ENCODE results near the gene GALNT18.

GALNT18 gene

DNA sequence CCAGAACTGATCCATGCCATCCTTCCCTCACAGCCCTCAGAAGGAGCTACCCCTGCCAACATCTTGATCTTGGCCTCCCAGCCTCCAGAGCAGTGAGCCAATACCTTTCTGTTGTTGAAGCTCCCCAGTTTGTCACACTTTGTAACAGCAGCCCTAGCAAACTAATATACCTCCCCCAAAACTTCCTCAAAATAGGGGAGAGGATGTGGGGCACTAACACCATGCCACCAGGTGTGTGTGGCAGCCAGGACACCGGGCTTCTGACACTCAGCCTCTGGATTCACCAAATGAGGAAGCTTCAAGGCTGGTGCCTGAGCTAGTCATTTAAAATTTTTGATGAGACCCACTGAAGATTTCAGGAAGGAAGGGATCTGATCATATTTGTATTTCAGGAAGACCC, 353.7 kb downstream of the GALNT18 start:
- no peak for DNase-seq (ENCODE audit: low spot score)

DNA sequence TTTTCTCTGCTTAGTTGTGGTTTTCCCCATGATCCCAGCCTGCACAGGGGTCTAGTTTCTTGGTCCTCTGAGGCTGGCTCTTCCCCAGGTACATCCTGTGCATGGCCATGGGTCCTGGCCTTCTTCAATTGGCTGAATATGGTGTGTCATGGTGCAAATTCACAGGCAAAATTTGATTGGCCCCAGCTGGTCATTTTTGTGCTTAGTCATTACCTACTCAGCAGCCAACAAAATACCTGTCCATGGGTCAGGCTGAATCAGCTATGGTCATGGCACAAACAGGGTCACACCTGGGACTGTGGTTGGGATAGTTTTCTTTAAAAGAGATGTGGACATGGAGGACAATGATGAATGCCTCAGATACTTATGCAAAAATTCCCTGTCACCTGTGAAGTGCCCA, 354.5 kb downstream of the GALNT18 start:
- no peak for DNase-seq (ENCODE audit: low spot score)

DNA sequence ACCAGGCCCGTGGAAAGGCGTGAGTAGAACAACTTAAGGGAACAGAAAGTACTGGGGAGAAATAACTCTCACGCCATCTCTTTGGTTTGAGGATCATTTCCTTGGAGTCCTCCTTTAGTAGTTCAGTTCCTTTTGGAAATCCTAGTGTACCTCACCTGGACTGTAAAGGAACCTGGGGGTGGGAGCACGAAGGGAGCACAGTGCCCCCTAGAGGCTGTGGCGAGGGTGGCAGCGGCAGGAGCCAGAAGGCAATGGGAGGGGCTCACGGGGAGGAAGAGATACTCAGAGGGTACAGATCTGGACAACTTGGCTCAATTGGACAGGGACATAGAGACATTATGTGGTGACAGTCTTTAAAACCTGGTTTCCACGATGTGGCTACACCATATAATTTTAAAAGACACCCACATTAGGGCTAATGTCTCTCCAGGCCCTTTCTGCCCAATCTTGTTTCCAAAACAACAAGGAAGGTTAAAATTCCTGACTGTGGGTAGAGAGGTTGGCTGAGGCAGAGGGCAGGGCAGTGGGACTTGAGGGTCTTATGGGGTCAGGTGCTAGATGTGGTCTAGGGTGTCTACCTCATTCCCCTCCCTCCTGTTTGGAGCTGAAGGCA, 355.7 kb downstream of the GALNT18 start:
- DNase-seq (ENCODE audit: low spot score) = no peak

DNA sequence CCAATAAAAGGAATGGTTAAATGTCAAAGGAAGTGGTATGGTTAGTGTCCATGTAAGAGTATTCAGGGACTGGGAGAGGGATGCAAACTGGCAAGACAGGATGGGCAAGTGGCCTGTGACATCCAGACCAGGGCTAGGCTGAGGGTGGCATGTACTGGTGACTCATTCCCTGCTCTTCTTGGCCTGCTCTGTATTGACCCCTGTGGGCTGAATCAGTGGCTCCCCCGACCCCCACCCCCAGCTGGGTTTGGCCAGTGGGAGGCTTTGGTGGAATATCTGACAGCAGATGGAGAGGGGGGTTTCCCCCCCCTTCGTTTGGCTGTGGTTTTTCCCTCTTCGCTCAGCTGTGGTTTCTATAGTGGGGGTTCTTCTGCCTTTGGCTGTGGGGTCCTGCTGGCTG, 356.5 kb downstream of the GALNT18 start:
- no peak for DNase-seq (ENCODE audit: low spot score)

DNA sequence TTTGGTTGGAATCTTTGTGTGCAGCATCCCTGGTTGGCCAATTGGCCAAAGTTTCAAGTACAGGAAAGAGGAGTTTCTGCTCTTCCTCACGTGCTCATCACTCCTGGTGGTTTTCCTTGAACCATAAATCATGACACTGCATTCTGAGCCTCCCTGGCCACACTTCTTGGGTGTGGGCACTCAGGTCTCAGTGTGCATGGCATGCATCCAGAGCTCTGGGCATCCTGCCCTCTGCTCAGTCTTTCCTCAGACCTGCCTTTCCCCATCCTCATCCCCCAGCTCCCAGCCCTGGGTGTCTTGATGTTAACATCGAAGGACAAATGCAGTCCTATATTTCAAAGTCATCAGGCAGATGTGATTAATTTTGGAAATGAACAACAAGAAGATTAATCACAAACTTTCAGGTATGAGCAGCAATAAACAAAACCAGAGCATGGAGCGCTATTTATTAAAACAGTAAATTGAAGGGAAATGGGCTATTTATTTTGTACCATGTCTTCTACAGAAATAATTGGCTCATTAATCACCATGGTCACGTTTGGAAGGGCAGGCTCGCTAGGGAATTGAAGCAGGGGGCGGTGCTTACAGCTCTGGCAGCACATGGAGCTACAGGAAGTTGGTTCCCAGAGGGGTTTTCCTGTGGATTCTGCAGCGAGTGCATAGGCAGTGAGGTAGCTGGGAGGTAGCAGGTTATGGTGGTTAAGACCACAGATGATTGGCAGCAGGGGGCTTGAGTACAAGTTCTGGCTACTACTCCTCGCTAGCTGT, 358.4 kb downstream of the GALNT18 start:
- no peak for DNase-seq (ENCODE audit: low spot score)

DNA sequence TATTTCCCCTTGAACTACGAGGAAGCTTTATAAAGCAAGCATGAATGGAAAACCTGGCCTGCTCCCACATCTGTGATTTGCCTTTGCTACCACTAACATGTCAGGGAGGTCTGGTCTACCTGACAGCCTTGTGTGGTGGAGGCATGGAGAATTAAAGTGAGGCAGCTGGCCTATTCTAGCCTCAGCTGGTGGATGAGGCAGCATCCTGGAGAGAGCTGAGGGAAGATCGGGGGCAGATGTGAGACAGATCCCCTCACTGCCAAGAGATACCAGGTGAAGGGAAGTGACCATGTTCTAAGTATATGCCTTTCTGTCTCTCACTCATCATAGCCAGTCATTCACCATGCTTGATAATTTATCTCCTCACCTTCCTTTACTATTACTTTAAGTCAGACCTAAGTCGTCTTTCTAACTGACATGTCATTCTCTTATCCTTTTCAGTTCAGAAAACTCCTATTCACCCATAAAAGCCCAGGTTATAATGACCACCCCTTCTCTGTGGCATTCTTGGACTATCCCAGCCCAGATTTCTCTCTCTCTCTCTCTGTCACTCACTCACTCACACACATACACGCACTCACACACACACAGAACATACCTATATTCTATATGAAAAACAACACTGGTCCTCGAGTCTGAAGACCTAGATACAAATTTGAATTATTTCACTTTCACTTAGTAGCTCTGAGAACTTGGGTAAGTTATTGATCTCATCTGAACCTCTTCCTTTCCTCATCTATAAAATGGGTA, 359.5 kb downstream of the GALNT18 start:
- DNase-seq (ENCODE audit: low spot score) = no peak

DNA sequence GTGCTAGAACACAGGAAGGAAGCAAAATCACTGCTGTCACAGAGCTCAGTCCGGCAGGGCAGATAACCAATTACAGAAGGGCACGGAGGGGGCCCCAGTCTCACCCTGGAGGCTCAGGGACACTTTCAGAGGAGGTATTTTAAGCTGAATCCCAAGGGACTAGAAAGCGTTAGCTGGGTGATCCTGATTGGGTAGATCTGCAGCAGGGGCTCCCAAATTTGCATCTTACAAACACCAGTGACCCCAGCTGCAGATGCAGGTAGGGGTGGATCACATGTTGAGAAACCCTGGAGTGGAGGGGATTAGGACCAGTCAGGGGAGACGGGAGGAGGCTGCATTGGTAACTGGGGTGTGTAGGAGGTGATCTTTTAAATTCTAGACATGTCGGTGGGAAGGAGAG, 360.2 kb downstream of the GALNT18 start:
- no peak for DNase-seq (ENCODE audit: low spot score)

DNA sequence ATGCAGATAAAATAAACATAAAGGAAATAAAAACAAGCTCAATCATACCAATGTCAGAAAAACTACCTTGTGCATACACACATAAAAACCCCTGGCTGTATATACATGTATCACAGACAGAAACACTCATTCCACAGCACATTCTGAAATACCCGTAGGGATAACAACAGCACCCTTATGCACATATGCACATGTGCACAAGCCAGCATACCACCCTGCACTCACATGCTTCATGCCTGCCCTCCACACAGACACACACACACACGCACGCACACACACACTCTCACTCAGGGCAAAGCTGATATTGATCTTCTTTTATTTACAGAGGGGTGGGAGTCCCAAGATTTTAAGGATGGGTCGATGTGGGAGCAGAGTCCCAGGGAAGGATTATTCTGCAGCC, 360.9 kb downstream of the GALNT18 start:
- no peak for DNase-seq (ENCODE audit: low spot score)

DNA sequence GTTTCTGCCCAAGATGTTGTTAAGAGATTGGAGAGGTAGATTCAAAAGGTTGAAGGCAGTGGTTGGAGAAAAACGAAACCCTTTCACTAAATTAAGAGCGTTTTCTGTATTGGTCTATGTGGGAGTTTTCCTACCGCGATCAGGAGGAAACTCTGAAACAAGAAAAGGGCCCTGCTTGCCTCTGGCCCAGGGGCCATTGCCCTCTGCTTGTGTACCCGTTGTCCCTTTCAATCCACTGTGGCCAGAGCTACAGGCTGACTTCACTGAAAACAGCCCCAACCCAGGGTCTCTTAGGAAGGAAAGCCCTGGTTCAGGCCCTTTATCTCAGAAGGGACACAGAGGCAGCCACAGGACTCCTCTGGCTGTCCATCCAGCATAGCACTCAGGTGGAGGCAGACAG, 367.8 kb downstream of the GALNT18 start:
- no peak for DNase-seq (ENCODE audit: low spot score)

DNA sequence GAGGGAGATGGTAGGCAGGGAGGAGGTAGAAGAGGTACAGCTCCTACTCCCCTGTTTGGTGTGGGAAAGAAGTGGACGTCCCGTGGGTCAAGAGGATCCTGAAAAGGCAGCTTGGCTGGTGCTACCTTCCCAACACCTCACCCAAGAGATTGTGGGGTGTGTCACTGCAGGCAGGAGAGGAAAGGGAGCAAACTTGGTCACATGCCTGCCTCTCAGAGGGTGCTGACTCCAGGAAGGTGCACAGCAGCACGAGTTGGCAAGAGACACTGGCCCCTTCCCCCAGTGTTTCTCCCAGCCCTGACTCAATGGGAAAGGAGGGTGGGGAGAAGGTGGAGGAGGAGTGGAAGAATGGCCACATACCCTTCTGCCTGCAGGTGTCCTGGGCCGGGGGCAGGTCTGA, 368.3 kb downstream of the GALNT18 start:
- no peak for DNase-seq (ENCODE audit: low spot score)

DNA sequence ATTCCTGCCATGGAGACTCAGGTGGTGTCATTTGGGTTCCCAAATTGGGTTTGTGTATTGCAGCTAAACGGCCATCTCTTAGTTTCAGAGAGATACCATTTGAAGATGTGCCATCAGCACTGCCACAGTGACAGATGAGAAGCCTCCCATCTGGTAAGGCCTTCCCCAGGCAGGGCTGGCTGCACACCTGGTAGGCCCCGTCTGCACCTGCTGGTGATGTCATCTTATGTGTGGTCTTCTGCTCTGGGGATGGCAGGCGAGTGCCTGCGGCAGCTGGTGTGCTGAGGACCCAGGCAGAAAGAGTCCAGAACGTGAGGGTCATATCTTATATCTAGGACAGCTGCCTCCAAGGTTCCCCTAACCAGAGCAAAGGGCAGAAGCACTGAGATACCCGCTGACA, 369.4 kb downstream of the GALNT18 start:
- no peak for DNase-seq (ENCODE audit: low spot score)

DNA sequence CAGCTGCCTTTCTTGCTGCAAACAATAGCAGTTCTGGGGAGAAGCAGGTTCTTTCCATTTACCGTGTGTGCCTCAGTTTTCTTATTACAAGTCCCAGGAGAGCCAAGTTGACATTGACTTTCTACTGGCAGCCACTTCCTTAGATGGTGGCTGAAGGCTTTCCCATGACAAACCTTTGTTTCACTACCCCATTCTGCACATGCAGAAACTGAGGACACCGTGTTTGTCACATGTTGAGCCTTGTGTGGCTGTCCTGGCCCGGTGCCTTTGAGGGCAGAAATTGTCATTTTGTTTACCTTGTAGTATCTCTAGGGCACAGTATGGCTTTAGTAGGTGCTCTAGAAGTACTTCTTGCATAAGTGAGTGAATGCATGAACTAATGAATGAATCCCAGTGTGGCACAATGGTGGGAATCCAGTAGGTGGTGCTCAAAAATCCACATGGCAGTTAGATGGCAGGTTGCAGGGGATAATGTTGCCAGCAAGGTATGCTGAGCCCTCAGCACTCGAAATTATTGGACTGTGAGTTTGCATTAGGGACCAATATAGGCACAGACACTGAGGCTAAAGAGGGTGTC, 370.3 kb downstream of the GALNT18 start:
- DNase-seq (ENCODE audit: low spot score) = no peak

DNA sequence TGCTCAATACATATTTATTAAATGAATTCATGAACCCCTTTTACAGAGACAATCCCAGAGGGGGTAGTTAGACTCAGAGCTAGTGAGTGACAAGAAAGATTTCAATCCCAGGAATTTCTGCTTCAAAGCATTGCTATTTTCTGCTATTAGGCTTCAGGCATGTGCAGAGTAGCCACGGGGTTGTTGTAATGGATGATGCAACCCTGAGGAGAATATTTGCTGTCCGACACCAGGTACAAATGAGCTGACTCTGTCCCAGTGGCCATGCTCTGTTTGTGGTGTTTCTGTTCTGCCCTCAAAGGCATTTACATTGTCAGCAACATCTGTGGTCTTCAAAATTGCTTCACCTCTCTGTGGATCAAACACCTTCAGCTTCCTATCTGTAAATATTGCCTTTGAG, 371.3 kb downstream of the GALNT18 start:
- DNase-seq (ENCODE audit: low spot score) = no peak

DNA sequence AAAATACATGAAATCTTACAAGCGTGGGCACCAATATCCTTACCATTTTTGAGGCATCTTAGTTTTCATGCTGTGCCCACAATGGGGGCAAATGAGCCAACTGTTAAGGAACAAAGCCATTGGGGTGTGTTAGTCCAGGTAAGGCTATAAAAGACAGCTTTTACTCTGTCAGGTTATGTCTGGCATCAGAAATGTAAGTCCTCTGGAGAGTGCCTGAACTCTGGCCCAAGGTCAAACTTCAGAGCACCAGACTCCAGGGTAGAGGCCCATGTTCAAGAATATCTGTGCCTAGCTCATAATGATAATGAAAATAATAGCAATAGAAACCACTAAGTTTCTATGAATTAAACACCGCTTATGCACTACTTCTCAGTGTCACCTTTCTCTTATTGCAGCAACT, 374.2 kb downstream of the GALNT18 start:
- DNase-seq (ENCODE audit: low spot score) = no peak

DNA sequence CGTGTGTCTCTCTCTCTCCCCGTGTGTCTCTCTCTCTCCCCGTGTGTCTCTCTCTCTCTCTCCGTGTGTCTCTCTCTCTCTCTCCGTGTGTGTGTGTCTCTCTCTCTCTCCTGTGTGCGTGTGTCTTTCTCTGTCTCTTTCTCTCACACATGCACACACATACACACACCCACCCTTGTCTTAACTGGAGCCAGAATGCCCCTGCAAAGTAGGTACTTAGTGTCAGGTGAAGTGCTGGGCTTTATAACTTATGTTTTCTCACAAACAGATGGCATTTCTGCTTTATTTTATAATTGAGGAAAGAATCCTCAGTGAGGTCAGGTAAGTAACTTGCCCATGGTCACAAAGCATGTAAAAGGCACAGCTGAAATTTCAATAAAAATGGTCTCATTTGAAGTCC, 374.7 kb downstream of the GALNT18 start:
- no peak for DNase-seq (ENCODE audit: low spot score)

DNA sequence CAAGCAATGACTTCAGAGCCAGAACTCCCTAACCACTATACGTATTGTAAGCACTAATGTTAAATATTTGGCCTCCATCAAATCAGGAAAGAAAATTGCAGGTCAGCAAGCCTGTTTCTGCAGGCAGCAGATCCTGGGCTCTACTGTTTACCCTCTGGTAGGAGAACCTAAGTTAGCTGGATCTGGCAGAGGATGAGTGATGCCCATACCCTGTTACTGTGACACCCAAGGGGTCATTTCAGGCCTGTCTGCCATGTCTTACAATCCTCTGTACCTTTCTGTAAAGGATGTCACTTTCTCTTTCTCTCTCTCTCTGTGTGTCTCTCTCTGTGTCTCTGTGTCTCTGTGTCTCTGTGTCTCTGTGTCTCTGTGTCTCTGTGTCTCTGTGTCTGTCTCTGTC, 375.6 kb downstream of the GALNT18 start:
- DNase-seq (ENCODE audit: low spot score) = no peak

DNA sequence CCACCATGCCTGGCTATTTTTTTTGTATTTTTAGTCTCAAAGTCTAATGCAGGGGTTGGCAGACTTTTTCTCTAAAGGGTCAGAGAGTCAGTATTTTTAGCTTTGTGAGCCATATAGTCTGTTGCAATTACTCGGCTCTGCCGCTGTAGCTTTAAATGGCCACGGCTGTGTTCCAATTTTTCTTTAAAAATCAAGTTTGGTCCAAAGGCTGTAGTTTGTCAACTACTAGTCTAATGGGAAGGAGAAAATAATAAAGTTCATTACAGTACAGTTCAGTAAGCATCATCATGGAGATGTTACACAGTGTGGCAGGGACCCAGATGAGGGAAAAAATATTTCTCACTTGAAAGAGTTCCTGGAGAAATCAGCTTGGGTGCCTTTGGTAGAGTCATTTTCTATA, 376.4 kb downstream of the GALNT18 start:
- no peak for DNase-seq (ENCODE audit: low spot score)

DNA sequence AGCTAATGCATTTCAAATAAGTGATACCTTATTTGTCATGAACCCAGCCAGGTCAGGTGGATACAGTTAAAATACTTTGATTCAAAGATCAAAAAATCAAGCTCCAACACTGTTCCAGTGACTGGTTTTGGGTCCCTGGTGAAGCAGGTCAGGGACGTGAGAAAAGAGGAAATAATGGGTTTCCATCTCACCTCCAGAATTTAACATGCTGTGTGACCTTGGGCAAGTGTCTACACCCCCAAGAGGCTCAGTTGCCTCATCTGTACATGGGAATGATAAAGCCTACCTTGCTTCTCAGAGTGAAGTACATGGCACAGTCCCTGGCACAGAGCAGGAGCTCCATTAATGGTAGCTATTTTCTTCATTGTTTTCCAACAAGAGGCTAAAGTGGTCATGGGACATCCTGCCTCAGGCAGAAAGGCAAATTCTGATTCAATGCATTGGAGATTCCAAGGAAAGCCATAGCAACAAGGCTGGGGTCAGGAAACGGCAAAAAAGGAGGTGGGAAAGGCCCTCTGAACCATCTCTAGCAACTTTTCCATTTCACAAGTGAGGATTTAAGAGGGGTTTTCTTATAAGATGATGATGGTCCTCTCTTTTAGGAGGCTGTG, 377.2 kb downstream of the GALNT18 start:
- DNase-seq (ENCODE audit: low spot score) = no peak

DNA sequence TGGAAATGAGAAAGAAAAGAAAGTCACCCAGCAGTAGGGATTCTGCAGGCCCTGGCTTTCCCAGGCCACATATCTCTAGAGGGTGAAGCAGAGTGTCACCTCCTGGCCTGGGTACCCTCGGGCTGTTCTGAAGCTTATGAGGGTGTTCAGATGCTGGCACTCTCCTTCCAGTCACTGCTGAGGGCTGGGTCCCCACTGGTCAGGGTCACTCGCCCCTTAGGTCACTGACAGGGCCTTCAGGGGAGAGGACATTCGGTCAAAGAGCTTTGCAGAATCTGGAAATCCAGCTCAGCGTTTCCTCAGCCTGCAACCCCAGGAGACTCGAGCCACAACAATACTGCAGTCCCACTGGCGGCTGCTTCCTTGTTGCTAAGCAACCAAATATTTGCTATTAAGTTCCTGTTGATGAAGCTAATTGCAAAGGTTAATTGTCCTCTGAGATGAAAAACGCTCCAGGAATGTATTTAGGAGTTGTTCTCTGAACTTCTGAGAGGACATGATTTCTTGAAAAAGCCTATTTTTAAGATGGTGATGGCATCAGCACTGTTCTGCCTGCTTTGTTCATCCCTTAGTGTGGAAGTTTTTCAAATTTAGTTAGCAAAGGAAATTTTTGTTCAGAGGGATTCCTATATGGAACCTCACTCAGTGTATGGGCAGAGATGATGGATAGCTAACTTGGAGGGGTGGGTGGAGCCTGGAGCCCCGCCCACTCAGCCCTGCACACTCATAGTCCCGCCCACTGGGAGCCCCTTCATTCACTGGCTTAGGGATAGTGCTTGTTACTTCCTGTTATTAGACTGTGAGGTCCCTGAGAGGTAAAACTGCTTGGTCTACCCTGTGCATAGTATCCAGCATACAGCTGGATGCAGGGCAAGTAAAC, 378.0 kb downstream of the GALNT18 start:
- peak; percentile 83 for DNase-seq (ENCODE audit: low spot score)

DNA sequence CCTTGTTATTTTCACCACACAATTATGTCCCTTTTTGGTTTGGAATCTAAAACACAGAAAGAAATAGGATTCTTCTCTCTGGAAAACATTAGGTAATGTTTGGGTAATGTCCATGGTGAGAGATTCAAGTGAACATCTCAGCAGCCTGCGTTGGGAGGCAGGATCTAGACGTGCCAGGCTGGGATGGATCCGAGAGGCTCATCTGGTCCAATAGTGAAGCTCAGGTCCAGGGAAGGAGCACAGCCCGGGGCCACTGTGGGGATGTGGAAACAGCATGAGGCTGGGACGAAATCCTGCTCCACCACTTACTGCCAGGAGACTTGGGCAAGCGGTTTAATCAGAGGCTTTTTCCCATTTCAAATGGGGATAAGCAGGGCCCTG, 378.6 kb downstream of the GALNT18 start:
- DNase-seq (ENCODE audit: low spot score) = no peak

DNA sequence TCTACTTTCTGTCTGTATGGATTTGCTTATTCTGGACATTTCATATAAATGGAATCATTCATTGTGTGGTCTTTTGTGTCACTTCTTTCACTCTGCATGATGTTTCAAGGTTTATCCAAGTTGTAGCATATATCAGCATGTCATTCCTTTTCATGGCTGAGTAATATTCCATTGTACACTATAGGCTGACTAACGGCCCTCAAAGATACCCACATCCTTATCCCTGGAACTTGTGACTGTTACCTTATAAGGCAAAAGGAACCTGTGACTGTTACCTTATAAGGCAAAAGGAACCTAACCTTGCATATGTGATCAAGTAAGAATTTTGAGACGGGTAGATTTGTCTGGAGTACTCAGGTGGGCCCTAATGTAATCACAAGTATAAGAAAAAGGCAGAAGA, 380.5 kb downstream of the GALNT18 start:
- no peak for DNase-seq (ENCODE audit: low spot score)

DNA sequence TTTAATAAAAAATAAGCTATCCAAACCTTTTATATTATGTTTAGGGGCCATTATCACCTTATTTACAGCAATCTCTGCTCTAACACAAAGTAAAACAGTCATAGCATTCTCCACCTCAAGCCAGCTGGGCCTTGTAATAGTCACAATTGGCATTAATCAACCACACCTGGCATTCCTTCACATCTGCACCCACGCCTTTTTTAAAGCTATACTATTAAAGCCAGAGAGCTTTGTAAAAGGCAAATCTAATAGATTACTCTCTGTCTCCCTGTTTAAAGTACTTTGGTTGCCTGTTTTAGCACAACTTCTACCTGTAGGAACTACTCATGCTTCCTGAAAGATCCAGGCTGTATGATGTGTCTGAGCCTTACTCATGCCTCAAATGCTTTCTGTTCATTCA, 381.8 kb downstream of the GALNT18 start:
- no peak for DNase-seq (ENCODE audit: low spot score)

Measured in kidney capillary endothelial cell (primary cell).